Ishikawa (cell line): Measurements from ENCODE around the gene FAM221B.

Experiments used
- CEBPB ChIP-seq: IDR thresholded peaks from 2 replicates; pipeline ENCODE4 v1.6.1; 2012
- CREB1 ChIP-seq: IDR thresholded peaks from 2 replicates; pipeline ENCODE4 v1.6.1; 2012; ENCODE audit warnings: low read depth
- EGR1 ChIP-seq: IDR thresholded peaks from 2 replicates; pipeline ENCODE4 v1.6.1; 2012
- EP300 ChIP-seq: IDR thresholded peaks from 2 replicates; pipeline ENCODE4 v1.6.1; 2012; ENCODE audit warnings: borderline replicate concordance
- FOXM1 ChIP-seq: IDR thresholded peaks from 2 replicates; pipeline ENCODE4 v1.6.1; 2012; ENCODE audit warnings: low read depth, borderline replicate concordance
- NFIC ChIP-seq: IDR thresholded peaks from 2 replicates; pipeline ENCODE4 v1.6.1; 2012
- RAD21 ChIP-seq: IDR thresholded peaks from 2 replicates; pipeline ENCODE4 v1.6.1; 2012; ENCODE audit warnings: low read depth
- TAF1 ChIP-seq: IDR thresholded peaks from 2 replicates; pipeline ENCODE4 v1.6.1; 2012; ENCODE audit warnings: low read depth, mild to moderate bottlenecking
- TCF12 ChIP-seq: IDR thresholded peaks from 2 replicates; pipeline ENCODE4 v1.6.1; 2012; ENCODE audit warnings: low read depth
- TEAD4 ChIP-seq: IDR thresholded peaks from 2 replicates; pipeline ENCODE4 v1.6.1; 2012
- YY1 ChIP-seq: IDR thresholded peaks from 2 replicates; pipeline ENCODE4 v1.6.1; 2012; ENCODE audit warnings: low read depth
- ZBTB7A ChIP-seq: IDR thresholded peaks from 2 replicates; pipeline ENCODE4 v1.6.1; 2012; ENCODE audit warnings: low read depth
- TF ChIP-seq, protein P1 (sequence below): IDR thresholded peaks from 2 replicates; pipeline ENCODE4 v1.6.1; 2012; ENCODE audit warnings: low read depth, mild to moderate bottlenecking
- TF ChIP-seq, protein P2 (sequence below): IDR thresholded peaks from 2 replicates; pipeline ENCODE4 v1.6.1; 2012
- TF ChIP-seq, protein P3 (sequence below): IDR thresholded peaks from 2 replicates; pipeline ENCODE4 v1.6.1; 2012

FAM221B gene

DNA sequence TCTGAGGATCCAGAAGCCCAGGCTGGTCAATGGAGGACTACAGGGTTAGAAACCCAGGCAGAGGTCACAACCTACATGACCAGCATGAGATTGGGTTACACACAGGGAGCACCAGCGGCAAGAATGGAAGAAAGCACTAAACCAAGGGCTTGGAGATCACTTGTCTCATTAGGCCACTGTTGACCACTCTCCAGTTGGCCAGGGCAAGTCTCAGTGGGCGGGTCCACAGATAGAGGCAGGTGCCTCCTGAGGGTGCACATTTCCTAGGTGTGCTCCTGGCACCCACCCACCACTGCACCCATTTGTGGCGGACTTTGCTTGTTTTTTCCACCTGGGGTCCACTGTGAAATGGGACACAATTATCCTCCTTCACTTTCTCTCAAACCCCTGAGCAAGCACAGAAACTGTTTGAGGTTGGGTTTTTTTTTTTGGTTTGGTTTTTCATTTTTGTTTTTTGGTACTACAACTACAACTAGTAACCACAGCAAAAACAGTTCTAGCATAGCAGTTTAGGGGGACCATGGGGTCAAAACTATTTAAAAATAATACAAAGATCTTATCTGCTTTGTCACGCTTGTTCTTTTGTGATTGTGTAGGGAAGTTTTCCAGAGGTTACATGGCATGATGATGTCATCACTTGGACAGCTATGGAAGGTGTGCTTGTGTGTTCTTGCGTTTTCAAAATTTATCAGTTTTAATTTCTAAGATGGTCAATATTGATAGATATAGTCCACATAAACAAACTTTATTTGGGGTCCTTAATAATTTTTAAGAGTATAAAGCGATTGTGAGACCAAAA lies 31.0 kb downstream of the FAM221B start:
- TF ChIP-seq TAF1 (no peak), RAD21 (no peak), CEBPB (no peak), EGR1 (no peak), TEAD4 (no peak), NFIC (no peak), YY1 (no peak), TCF12 (no peak), EP300 (no peak)
- TF ChIP-seq, protein P1, sequence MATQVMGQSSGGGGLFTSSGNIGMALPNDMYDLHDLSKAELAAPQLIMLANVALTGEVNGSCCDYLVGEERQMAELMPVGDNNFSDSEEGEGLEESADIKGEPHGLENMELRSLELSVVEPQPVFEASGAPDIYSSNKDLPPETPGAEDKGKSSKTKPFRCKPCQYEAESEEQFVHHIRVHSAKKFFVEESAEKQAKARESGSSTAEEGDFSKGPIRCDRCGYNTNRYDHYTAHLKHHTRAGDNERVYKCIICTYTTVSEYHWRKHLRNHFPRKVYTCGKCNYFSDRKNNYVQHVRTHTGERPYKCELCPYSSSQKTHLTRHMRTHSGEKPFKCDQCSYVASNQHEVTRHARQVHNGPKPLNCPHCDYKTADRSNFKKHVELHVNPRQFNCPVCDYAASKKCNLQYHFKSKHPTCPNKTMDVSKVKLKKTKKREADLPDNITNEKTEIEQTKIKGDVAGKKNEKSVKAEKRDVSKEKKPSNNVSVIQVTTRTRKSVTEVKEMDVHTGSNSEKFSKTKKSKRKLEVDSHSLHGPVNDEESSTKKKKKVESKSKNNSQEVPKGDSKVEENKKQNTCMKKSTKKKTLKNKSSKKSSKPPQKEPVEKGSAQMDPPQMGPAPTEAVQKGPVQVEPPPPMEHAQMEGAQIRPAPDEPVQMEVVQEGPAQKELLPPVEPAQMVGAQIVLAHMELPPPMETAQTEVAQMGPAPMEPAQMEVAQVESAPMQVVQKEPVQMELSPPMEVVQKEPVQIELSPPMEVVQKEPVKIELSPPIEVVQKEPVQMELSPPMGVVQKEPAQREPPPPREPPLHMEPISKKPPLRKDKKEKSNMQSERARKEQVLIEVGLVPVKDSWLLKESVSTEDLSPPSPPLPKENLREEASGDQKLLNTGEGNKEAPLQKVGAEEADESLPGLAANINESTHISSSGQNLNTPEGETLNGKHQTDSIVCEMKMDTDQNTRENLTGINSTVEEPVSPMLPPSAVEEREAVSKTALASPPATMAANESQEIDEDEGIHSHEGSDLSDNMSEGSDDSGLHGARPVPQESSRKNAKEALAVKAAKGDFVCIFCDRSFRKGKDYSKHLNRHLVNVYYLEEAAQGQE: no peak
- TF ChIP-seq, protein P2, sequence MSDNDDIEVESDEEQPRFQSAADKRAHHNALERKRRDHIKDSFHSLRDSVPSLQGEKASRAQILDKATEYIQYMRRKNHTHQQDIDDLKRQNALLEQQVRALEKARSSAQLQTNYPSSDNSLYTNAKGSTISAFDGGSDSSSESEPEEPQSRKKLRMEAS: no peak
- TF ChIP-seq, protein P3, sequence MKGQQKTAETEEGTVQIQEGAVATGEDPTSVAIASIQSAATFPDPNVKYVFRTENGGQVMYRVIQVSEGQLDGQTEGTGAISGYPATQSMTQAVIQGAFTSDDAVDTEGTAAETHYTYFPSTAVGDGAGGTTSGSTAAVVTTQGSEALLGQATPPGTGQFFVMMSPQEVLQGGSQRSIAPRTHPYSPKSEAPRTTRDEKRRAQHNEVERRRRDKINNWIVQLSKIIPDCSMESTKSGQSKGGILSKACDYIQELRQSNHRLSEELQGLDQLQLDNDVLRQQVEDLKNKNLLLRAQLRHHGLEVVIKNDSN: no peak

DNA sequence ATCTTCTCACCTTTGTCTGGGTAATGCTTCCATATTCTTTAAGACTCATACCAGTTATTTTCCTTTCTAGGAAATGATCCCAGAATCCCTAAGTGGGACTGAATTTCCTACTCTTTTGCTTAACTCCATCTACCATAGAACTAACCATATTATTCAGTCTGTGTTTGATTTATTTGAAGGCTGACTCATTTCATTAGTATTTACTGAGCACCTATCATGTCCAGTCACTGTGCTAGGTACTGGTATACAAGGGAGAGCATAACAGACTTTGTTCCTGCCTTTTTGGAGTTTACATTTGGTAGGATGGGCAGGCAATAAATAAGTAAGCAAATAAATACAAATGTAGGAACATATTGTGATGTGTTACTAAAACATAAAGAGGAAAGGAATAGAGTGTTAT lies 32.8 kb downstream of the FAM221B start:
- TF ChIP-seq CREB1 (no peak), NFIC (no peak), TEAD4 (no peak), RAD21 (no peak), TAF1 (no peak), EGR1 (no peak), CEBPB (no peak), TCF12 (no peak), ZBTB7A (no peak), FOXM1 (no peak), YY1 (no peak), EP300 (no peak)
- TF ChIP-seq, protein P3: no peak
- TF ChIP-seq, protein P2: no peak
- TF ChIP-seq, protein P1: no peak

DNA sequence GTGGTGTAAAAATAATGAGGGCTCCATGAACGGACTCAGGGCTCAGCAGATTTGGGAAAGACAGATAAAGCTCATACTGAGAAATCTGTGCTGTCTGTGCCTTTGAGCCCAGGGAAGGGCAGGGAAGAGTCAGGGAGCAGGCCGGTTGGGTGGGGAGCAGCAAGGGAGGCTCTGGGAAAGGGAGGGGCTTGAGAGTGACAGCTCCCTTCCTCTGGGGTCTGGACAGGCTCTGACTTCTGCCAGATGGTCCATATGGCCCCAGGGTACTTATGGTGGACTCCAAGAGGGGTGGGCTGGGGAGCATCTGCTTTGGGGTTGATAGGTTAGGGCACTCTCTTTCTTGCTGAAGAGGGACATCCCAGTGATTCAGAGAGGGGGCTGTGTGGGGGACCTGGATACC lies 35.1 kb downstream of the FAM221B start:
- TF ChIP-seq CEBPB (no peak), EGR1 (no peak), TCF12 (no peak), ZBTB7A (no peak), CREB1 (no peak), RAD21 (no peak), FOXM1 (no peak), TAF1 (no peak), TEAD4 (no peak)
- TF ChIP-seq, protein P2: no peak
- TF ChIP-seq, protein P1: no peak

DNA sequence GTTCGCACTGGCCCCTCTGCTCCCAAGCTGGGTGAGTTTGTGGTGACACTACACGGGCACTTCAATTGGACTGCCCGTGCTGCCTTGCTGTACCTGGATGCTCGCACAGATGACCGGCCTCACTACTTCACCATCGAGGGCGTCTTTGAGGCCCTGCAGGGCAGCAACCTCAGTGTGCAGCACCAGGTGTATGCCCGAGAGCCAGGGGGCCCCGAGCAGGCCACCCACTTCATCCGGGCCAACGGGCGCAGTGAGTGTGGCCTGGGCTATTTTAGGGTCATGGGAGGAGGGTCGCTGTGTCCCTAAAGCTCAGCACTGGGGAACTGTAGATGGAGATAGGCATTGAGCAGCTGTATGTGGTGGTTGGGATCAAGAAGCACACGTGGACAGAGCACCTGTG lies 35.7 kb downstream of the FAM221B start:
- no peak for TF ChIP-seq TAF1
- TF ChIP-seq YY1: no peak
- TF ChIP-seq ZBTB7A: no peak
- TF ChIP-seq CREB1: no peak
- TF ChIP-seq, protein P2: no peak
- no peak for TF ChIP-seq NFIC
- TF ChIP-seq EGR1: no peak
- TF ChIP-seq CEBPB: no peak
- TF ChIP-seq, protein P3: no peak
- TF ChIP-seq FOXM1: no peak
- TF ChIP-seq TEAD4: no peak
- no peak for TF ChIP-seq EP300
- no peak for TF ChIP-seq RAD21
- TF ChIP-seq, protein P1: no peak
- no peak for TF ChIP-seq TCF12
